Measurements from ENCODE around the gene CENPV.

GRCh38 chr17:16351831-16352230 is 1.4 kb downstream of the CENPV start:
- TF ChIP-seq, protein P1, sequence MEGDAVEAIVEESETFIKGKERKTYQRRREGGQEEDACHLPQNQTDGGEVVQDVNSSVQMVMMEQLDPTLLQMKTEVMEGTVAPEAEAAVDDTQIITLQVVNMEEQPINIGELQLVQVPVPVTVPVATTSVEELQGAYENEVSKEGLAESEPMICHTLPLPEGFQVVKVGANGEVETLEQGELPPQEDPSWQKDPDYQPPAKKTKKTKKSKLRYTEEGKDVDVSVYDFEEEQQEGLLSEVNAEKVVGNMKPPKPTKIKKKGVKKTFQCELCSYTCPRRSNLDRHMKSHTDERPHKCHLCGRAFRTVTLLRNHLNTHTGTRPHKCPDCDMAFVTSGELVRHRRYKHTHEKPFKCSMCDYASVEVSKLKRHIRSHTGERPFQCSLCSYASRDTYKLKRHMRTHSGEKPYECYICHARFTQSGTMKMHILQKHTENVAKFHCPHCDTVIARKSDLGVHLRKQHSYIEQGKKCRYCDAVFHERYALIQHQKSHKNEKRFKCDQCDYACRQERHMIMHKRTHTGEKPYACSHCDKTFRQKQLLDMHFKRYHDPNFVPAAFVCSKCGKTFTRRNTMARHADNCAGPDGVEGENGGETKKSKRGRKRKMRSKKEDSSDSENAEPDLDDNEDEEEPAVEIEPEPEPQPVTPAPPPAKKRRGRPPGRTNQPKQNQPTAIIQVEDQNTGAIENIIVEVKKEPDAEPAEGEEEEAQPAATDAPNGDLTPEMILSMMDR (IDR thresholded peaks at IDR 0.05; ENCODE audit: borderline replicate concordance, extremely low read depth, low read length, poor library complexity, severe bottlenecking) = no peak
- no peak for TF ChIP-seq EZH2 (IDR thresholded peaks at IDR 0.05; ENCODE audit: borderline replicate concordance, low read depth, low read length, severe bottlenecking)
